ENCODE data around the gene ZNF544.

Gene ZNF544

GRCh38 chr19:58228585-58229254, at the start of gene ZNF544:
TSS of gene ZNF544 (plus strand) at chr19:58228914. CDS start at chr19:58244024, 15,110 bp downstream.
- DNase-seq (ENCODE audit: low read depth), result peak; percentile 70
- peak within 1 kb of the TSS; percentile 82 for H3K4me3 ChIP-seq (ENCODE audit: low read length)

DNA sequence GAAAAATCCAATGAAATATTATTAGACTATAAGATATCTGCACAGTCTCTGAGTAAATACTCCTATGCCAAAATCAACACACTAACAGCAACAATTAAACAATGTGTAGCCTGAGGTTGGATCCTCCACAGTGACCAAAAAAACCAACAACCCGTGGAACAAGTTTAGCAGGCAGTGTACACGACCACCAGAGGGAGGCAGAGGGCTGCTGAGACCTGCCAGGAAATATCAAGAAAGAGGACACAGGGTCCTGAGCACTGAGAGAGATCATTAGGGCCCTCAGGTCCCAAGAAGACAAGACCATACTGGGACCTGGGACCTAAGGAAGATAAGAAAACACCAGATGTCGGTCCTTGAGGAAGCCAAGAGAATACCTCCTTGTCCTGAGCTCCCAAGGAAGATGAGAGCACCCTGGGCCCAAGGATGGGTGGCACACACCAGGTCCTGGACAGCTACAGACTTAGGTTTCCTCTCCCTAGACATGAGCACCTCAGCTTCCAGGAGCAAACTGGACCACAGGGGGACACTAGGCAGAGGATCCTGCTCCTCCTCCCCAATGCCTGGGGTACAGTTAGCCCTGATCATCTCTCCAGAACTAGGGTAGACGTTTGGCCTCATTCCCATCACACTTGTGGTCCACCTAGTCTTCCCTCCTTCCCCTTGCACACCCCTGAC, 46.7 kb upstream of the ZNF544 start:
- TF ChIP-seq CTCF (conservative IDR thresholded peaks at IDR 0.05; ENCODE audit: low read length), result 0 out of 2 replicates have a peak, but pooled peaks have one; percentile 14
- peak; percentile 3 for DNase-seq (ENCODE audit: low read depth)
- peak overlapping the region; percentile 86 for H3K4me3 ChIP-seq (ENCODE audit: low read length)

More at GRCh38 chr19:58228585-58229254, at the start of gene ZNF544:
- TF ChIP-seq CTCF (conservative IDR thresholded peaks at IDR 0.05; ENCODE audit: low read length), result peak; percentile 28

DNA sequence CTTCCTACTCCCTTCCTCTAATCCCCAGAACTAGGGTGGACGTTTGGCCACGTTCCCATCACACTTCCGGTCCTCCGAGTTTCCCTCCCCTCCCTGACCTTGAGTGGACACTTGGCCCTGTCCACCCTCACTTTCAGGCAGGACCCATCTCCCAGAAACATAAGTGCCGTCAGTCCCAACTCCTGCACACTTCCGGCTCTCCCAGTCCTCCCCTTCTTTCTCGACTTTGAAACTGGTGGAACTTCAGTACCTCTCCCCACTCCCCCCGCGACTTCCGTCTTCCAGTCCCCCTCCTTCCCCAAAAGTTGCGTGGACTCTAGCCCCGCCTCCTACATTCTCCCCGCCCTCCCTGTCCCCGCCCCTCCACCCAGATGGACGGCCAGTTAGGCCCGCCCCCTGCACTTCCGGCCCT, 46.1 kb upstream of the ZNF544 start:
- no peak for DNase-seq (ENCODE audit: low read depth)
- peak overlapping the region; percentile 86 for H3K4me3 ChIP-seq (ENCODE audit: low read length)
- no peak for TF ChIP-seq CTCF (conservative IDR thresholded peaks at IDR 0.05; ENCODE audit: low read length)

DNA sequence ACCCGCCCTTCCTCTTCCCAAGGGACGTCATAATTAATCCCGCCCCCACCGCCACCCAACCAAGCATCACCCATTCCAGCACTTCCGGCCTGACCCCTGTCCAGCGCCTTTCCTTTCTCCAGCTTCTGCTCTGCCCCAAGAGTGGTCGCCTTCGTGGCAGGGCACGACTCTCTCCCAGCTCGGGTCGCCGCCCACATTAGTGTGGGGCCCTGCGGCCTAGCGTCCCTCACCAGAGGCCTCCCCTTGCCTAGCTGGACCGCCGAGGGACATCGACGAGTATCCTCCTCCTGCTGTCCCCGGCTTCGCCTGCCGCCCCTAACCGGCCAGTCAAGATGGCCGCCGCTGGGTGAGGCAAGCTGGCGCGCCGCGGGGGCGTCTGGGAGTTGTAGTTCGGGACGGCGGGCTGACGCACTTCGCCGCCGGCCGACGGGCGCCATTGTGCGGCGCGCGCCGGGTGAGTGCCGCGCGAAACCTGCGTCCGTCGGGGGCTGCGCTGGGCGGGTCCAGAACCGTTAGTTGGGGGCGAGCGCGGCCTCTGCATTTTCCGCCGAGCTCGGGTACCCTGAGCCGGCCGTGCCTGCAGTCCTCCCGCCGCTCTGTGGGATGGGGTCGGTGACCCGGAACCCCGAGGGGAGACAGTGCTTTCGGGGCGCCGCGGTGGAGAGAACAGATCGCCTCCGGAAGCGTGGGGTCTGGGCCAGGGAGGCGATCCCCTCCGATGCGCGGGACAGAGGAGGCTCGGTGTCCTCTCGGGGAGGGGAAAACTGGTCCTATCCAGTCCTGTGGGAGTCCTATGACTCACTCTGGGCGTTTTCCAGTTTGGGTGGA, 45.5 kb upstream of the ZNF544 start, which contains the start of gene ZNF274:
Gene ZNF274 (plus strand): TSS at position 73 of the 828 bp plus-strand sequence. CDS start 905 bp downstream, outside the sequence.
- TF ChIP-seq CTCF (conservative IDR thresholded peaks at IDR 0.05; ENCODE audit: low read length), result no peak
- peak; percentile 89 for DNase-seq (ENCODE audit: low read depth)
- peak within 1 kb of the TSS; percentile 86 for H3K4me3 ChIP-seq (ENCODE audit: low read length)

- DNase-seq (ENCODE audit: low read depth), result no peak
- no peak for TF ChIP-seq CTCF (conservative IDR thresholded peaks at IDR 0.05; ENCODE audit: low read length)
- peak overlapping the region; percentile 86 for H3K4me3 ChIP-seq (ENCODE audit: low read length)
Observed at GRCh38 chr19:58183817-58184215, 44.9 kb upstream of the ZNF544 start.

GRCh38 chr19:58196901-58197616, 31.7 kb upstream of the ZNF544 start:
- H3K4me3 ChIP-seq (ENCODE audit: low read length), result no peak overlapping the region
- TF ChIP-seq CTCF (conservative IDR thresholded peaks at IDR 0.05; ENCODE audit: low read length), result no peak
- no peak for DNase-seq (ENCODE audit: low read depth)
